Natural killer cell (primary cell): Measurements from ENCODE around the gene CLEC3A. TPM values are rescaled to one million over a fixed set of nuclear protein-coding genes. Genes with fewer than 3 reads are reported as not detected.

Experiments
- ATAC-seq, 3 donors: fragments of 150-1000 bp in 2 of 3; fragments of 200-7000 bp in 1 of 3; cut with Tn5 transposase; 1 replicate in 1 of 3; 2 replicates in 2 of 3; pipeline ENCODE4 v1.10.0; 2021; ENCODE audit warnings: mild to moderate bottlenecking in 2 of 3, moderate library complexity in 2 of 3
- DNase-seq, 2 donors: peaks; one replicate each; pipeline versions ENCODE4 v3.0.0 to v3.0.0-alpha.2; 2013 to 2021; ENCODE audit warnings: mixed read lengths in 1 of 2
- H3K27ac ChIP-seq: one replicate; pipeline ENCODE4 v1.5.1; 2013; ENCODE audit warnings: mild to moderate bottlenecking, low read length
- H3K27me3 ChIP-seq: one replicate; pipeline ENCODE4 v1.6.1; 2013; ENCODE audit warnings: low read length; ENCODE audit not compliant: control insufficient read depth, insufficient read depth
- H3K36me3 ChIP-seq: one replicate; pipeline ENCODE4 v1.6.1; 2013; ENCODE audit warnings: low read length; ENCODE audit not compliant: control insufficient read depth, insufficient read depth
- H3K4me1 ChIP-seq: one replicate; pipeline ENCODE4 v1.6.1; 2013; ENCODE audit warnings: low read length; ENCODE audit not compliant: control insufficient read depth, insufficient read depth
- H3K4me3 ChIP-seq: one replicate; pipeline ENCODE4 v1.5.1; 2013; ENCODE audit warnings: low read length
- H3K9me3 ChIP-seq: one replicate; pipeline ENCODE4 v1.6.1; 2013; ENCODE audit warnings: low read length; ENCODE audit not compliant: control insufficient read depth, insufficient read depth
- H3K27ac Mint-ChIP-seq, 2 donors: one replicate each; pipeline ENCODE4 v1.8.0; 2022; ENCODE audit warnings: mild to moderate bottlenecking in 2 of 2, mixed read lengths in 2 of 2, moderate library complexity in 1 of 2
- H3K27me3 Mint-ChIP-seq, 2 donors: one replicate each; pipeline ENCODE4 v1.8.0; 2022; ENCODE audit warnings: low read depth in 2 of 2, mixed read lengths in 2 of 2
- H3K36me3 Mint-ChIP-seq: one replicate; pipeline ENCODE4 v1.8.0; 2022; ENCODE audit warnings: mixed read lengths
- H3K4me1 Mint-ChIP-seq, 2 donors: one replicate each; pipeline ENCODE4 v1.8.0; 2022; ENCODE audit warnings: mixed read lengths in 2 of 2
- H3K4me3 Mint-ChIP-seq: one replicate; pipeline ENCODE4 v1.8.0; 2022; ENCODE audit warnings: mild to moderate bottlenecking, moderate library complexity, mixed read lengths
- H3K9me3 Mint-ChIP-seq, 2 donors: one replicate each; pipeline ENCODE4 v1.8.0; 2022; ENCODE audit warnings: mixed read lengths in 2 of 2
- WGBS: methylation state at CpG from one replicate; pipeline ENCODE4 v1.1.7; 2013; ENCODE audit warnings: missing lambda C conversion rate; ENCODE audit not compliant: insufficient coverage; 5-methylcytosine and 5-hydroxymethylcytosine counted together
- intact Hi-C: fragments of 100-400 bp; cut with micrococcal nuclease; formaldehyde crosslinking; loops from one replicate; pipeline ENCODE4 v1.14.2; 2022
- total RNA-seq, 4 donors: library from RNA; stranded (reverse); fragments of 120-200 nt in 1 of 4; gene quantifications; one replicate each; pipeline versions ENCODE4 v1.2.3 to v1.2.4, GENCODE V29; 2013 to 2022
- TF ChIP-seq, protein P1 (sequence below): fragments of 200-600 bp; IDR thresholded peaks from one replicate; pipeline ENCODE4 v1.8.0; 2022; ENCODE audit warnings: antibody characterized with exemption

The CLEC3A gene
- total RNA-seq, 3 donors from 2014 or later (not counting 1 experiment from before 2014, with no cell fraction given), result not detected

DNA sequence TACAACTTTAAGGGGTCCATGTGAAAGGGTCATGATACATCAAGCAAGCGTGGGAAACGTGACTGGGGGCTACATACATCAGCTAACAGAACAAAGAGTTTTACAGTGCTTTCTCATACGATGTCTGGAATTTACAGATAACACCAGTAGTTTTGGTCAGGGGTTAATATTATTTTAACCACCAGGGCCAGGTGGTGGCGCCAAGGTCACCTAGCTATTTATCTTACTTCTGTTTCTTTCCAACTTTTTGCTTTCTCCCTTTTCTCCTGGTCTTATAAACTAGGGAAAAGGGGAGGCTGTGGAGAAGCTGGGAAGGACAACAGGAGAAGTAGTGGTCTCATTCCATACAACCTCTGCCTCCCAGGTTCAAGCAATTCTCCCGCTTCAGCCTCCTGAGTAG is 37.9 kb downstream of the CLEC3A start:
- Mint-ChIP-seq H3K9me3 (no peaks in the 10 kb centered on the region), H3K4me3 (no peak overlapping the region), H3K27ac (no peak overlapping the region), H3K36me3 (no peaks in the 10 kb centered on the region), H3K27me3 (peaks cover 12 to 20% of the 10 kb centered on the region in 2 donors), H3K4me1 (no peaks in the 10 kb centered on the region)
- intact Hi-C loops, result no loop called here
- no peak overlapping the region for H3K27ac ChIP-seq
- H3K9me3 ChIP-seq, result no peaks in the 10 kb centered on the region
- ATAC-seq (no peak), DNase-seq (no peak)
- H3K4me1 ChIP-seq, result no peaks in the 10 kb centered on the region
- H3K4me3 ChIP-seq, result no peak overlapping the region
- H3K27me3 ChIP-seq, result no peaks in the 10 kb centered on the region
- H3K36me3 ChIP-seq, result no peaks in the 10 kb centered on the region
- 44% methylated on average over 3 of the region's 5 CpGs for WGBS
- TF ChIP-seq, protein P1, sequence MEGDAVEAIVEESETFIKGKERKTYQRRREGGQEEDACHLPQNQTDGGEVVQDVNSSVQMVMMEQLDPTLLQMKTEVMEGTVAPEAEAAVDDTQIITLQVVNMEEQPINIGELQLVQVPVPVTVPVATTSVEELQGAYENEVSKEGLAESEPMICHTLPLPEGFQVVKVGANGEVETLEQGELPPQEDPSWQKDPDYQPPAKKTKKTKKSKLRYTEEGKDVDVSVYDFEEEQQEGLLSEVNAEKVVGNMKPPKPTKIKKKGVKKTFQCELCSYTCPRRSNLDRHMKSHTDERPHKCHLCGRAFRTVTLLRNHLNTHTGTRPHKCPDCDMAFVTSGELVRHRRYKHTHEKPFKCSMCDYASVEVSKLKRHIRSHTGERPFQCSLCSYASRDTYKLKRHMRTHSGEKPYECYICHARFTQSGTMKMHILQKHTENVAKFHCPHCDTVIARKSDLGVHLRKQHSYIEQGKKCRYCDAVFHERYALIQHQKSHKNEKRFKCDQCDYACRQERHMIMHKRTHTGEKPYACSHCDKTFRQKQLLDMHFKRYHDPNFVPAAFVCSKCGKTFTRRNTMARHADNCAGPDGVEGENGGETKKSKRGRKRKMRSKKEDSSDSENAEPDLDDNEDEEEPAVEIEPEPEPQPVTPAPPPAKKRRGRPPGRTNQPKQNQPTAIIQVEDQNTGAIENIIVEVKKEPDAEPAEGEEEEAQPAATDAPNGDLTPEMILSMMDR, result no peak

DNA sequence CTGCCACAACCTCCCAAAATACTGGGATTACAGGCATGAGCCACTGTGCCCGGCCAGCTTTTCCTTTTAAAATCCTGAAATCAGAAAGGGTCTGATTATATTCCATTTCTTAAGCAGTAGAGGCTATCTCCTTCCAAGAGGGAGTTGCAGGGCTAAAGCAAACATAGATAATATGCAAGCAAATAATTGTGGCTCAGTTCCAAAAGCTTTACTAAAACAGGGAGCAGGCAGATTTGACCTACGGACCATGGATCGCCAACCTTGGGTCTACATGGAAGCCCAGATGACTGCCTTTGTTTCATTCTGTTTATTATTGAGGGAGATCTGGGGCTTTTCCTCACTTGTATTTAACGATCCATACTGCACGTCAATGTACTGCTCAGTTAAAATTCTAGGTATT is 38.5 kb downstream of the CLEC3A start:
- Histone ChIP-seq H3K9me3 (no peaks in the 10 kb centered on the region), H3K36me3 (no peaks in the 10 kb centered on the region), H3K4me3 (no peak overlapping the region), H3K4me1 (no peaks in the 10 kb centered on the region), H3K27me3 (no peaks in the 10 kb centered on the region), H3K27ac (no peak overlapping the region)
- 95% methylated on average over 5 of the region's 5 CpGs for WGBS
- TF ChIP-seq, protein P1, result no peak
- Mint-ChIP-seq H3K4me1 (no peaks in the 10 kb centered on the region), H3K9me3 (no peaks in the 10 kb centered on the region), H3K4me3 (no peak overlapping the region), H3K27me3 (peaks cover 17 to 20% of the 10 kb centered on the region in 2 donors), H3K27ac (no peak overlapping the region), H3K36me3 (no peaks in the 10 kb centered on the region)
- DNase-seq (no peak), ATAC-seq (no peak)
- intact Hi-C loops, result no loop called here

DNA sequence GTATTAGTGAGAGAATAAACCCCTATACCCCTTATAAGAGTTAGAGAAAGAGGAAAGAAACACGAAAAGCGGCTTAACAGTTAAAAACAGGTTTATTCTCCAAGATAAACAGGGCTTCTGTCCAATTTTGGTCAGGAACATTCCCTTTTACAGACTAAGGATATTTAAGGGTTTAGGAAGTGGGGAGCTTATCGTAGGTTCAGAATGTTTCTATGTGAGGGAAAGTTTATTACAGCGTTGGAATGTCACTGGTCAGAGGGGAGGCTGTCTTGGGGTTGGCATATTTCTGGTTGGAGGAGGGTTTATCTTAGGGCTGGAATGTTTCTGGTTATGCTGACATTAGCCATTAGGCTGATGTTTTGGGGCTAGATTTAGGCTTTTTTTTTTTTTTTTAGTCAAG is 43.0 kb downstream of the CLEC3A start:
- Histone ChIP-seq H3K9me3 (no peaks in the 10 kb centered on the region), H3K36me3 (no peaks in the 10 kb centered on the region), H3K4me1 (no peaks in the 10 kb centered on the region), H3K4me3 (no peak overlapping the region), H3K27ac (no peak overlapping the region), H3K27me3 (no peaks in the 10 kb centered on the region)
- intact Hi-C loops, result no loop called here
- Mint-ChIP-seq H3K36me3 (no peaks in the 10 kb centered on the region), H3K4me3 (no peak overlapping the region), H3K9me3 (no peaks in the 10 kb centered on the region), H3K4me1 (no peaks in the 10 kb centered on the region), H3K27ac (no peak overlapping the region), H3K27me3 (peaks cover 13 to 32% of the 10 kb centered on the region in 2 donors)
- TF ChIP-seq, protein P1, result no peak
- WGBS, result 61% methylated on average over 4 of the region's 4 CpGs
- ATAC-seq, result no peak
- DNase-seq, result no peak

DNA sequence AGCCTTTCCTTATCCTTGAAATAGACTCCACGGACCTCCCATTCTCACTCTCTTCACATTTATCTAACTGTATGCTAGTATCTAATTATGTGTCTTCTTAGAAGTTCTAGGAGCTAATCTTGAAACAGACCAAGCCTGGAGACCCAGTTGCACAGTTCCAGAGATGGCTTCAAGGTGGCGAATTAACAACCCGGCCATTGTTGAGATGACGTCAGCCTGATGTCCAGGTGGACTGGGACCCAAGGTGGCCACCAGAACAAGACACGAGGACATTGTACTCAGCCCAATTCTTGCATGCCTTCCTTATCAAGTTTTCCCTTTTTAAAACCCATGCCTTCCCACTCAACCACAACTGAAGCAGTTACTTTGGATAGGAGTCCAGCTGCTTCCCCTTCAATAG is 47.6 kb downstream of the CLEC3A start:
- no peaks in the 10 kb centered on the region for H3K9me3 ChIP-seq
- intact Hi-C loops, result no loop called here
- H3K27ac ChIP-seq, result no peak overlapping the region
- H3K27me3 Mint-ChIP-seq, result peaks cover 7 to 28% of the 10 kb centered on the region in 2 donors
- H3K27ac Mint-ChIP-seq, result no peak overlapping the region
- TF ChIP-seq, protein P1, result no peak
- DNase-seq (no peak), ATAC-seq (no peak)
- WGBS, result 85% methylated on average over 4 of the region's 5 CpGs
- no peaks in the 10 kb centered on the region for H3K4me1 ChIP-seq
- H3K36me3 ChIP-seq, result no peaks in the 10 kb centered on the region
- no peaks in the 10 kb centered on the region for H3K9me3 Mint-ChIP-seq
- no peaks in the 10 kb centered on the region for H3K4me1 Mint-ChIP-seq
- H3K36me3 Mint-ChIP-seq, result no peaks in the 10 kb centered on the region
- no peak overlapping the region for H3K4me3 Mint-ChIP-seq
- no peak overlapping the region for H3K4me3 ChIP-seq
- no peaks in the 10 kb centered on the region for H3K27me3 ChIP-seq
